ENCODE data around the gene GLUD1.
"Not testable (repeated sequence)": the region's sequence is repeated elsewhere in the genome, so short reads cannot be mapped to it uniquely, and the experiment has no call there.

The GLUD1 gene

GRCh38 chr10:87094373-87095235, at the start of gene GLUD1, which contains the start of gene SHLD2:
TSS of gene GLUD1 (minus strand) at chr10:87094843. CDS start at chr10:87094769, 74 bp downstream.
TSS of gene SHLD2 (plus strand) at chr10:87095206. CDS start at chr10:87151355, 56,149 bp downstream.
- peak; percentile 87 for DNase-seq

- not testable (repeated sequence) for DNase-seq
Observed at GRCh38 chr10:87143109-87143418, 48.4 kb upstream of the GLUD1 start.

GRCh38 chr10:87142230-87143108, 47.8 kb upstream of the GLUD1 start:
- not testable (repeated sequence) for DNase-seq

GRCh38 chr10:87137478-87137877, 42.8 kb upstream of the GLUD1 start:
- DNase-seq = not testable (repeated sequence)

GRCh38 chr10:87134440-87134839, 39.8 kb upstream of the GLUD1 start:
- DNase-seq = not testable (repeated sequence)

GRCh38 chr10:87133936-87134335, 39.3 kb upstream of the GLUD1 start:
- DNase-seq = not testable (repeated sequence)

GRCh38 chr10:87132176-87132575, 37.5 kb upstream of the GLUD1 start:
- not testable (repeated sequence) for DNase-seq

- not testable (repeated sequence) for DNase-seq
Observed at GRCh38 chr10:87127607-87128156, 33.0 kb upstream of the GLUD1 start.

GRCh38 chr10:87127048-87127447, 32.4 kb upstream of the GLUD1 start:
- DNase-seq = not testable (repeated sequence)

GRCh38 chr10:87123351-87123750, 28.7 kb upstream of the GLUD1 start:
- DNase-seq = not testable (repeated sequence)

- not testable (repeated sequence) for DNase-seq
Observed at GRCh38 chr10:87119029-87119428, 24.4 kb upstream of the GLUD1 start.

GRCh38 chr10:87118122-87118521, 23.5 kb upstream of the GLUD1 start:
- DNase-seq = not testable (repeated sequence)

GRCh38 chr10:87105446-87106124, 10.9 kb upstream of the GLUD1 start:
- DNase-seq = no peak

- DNase-seq = not testable (repeated sequence)
Observed at GRCh38 chr10:87104727-87105126, 10.1 kb upstream of the GLUD1 start.

GRCh38 chr10:87101996-87102395, 7.4 kb upstream of the GLUD1 start:
- DNase-seq = no peak

- peak; percentile 71 for DNase-seq
Observed at GRCh38 chr10:87095236-87095945, 748 bp upstream of the GLUD1 start.

- DNase-seq = peak; percentile 47
Observed at GRCh38 chr10:87093632-87094372, 841 bp downstream of the GLUD1 start.

- no peak for DNase-seq
Observed at GRCh38 chr10:87092861-87093631, 1.6 kb downstream of the GLUD1 start.

- no peak for DNase-seq
Observed at GRCh38 chr10:87092376-87092860, 2.2 kb downstream of the GLUD1 start.

GRCh38 chr10:87090779-87091178, 3.9 kb downstream of the GLUD1 start:
- no peak for DNase-seq
